HG03575 (cell line): ENCODE data around the gene AGAP5.
"Not testable (repeated sequence)": the region's sequence is repeated elsewhere in the genome, so short reads cannot be mapped to it uniquely, and the experiment has no call there.

ENCODE experiments used
- ATAC-seq: cut with Tn5 transposase; IDR thresholded peaks from one replicate; pipeline ENCODE4 v1.9.1; 2021; ENCODE audit not compliant: unreplicated experiment, insufficient number of reproducible peaks, low FRiP score; ENCODE audit errors: extremely low read depth

AGAP5 gene

DNA sequence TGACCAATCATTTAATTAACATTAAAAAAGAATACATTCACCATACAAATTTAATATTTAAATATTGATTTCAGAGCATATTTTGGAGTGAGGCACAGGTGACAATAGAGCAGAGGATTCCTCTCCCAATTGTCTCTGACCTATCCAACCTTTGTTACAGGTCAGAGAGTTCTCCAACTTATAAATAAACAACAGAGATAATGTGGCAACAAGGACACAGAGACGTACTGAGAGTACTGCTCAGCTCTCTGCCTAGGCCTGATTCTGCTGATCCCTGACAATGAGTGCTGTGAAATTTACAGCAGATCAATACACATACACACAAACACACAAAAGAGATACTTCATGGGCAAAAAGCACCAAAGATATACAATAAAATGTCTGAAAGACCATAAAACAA is 18.3 kb upstream of the AGAP5 start:
- no peak for ATAC-seq

DNA sequence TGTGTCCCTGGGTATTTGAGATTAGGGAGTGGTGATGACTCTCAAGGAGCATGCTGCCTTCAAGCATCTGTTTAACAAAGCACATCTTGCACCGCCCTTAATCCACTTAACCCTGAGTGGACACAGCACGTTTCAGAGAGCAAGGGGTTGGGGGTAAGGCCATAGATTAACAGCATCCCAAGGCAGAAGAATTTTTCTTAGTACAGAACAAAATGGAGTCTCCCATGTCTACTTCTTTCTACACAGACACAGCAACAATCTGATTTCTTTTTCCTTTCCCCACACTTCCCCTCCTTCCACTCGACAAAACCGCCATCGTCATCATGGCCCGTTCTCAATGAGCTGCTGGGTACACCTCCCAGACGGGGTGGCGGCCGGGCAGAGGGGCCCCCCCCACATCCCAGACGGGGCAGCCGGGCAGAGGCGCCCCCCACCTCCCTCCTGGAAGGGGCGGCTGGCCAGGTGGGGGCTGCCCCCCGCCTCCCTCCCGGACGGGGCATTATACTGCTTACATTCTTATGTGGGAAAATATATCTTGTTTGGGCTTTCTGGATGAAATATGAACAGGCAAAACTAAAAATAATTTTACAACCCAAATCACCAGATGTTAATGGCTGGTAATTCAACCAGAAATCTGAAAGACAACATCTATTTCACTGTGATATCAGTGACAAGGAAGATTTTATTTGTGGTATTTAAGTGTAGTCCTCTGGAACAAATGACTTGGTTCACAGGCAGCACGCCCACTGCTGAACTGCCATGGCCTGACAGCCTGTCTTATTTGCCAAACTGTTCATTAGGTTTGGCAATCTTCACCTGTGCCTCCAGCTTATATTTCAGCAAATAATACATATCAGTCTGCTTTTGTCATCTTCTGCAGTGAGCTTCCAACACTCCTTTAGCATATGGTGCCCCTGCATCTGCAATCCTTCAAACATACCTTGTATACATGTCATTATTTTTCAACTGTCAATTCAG is 17.6 kb upstream of the AGAP5 start:
- not testable (repeated sequence) for ATAC-seq

DNA sequence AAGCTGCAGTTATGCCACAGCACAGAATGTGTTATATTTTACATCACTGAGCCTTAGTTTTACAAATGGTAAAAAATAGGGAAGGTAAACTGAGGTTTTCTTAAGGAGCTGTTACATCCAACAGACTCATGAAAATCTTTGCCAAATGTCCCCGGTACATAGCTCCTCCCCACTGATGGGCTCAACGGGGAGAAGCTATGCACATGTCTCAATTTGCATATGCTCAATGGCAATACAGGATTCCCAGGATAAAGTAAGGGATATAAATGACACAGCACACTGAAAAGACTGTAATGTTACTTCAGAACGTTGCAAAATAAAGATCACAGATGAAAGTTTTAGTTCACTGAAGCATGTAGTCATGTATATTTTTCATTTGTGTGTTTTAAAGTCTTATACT is 16.6 kb upstream of the AGAP5 start:
- ATAC-seq, result not testable (repeated sequence)

DNA sequence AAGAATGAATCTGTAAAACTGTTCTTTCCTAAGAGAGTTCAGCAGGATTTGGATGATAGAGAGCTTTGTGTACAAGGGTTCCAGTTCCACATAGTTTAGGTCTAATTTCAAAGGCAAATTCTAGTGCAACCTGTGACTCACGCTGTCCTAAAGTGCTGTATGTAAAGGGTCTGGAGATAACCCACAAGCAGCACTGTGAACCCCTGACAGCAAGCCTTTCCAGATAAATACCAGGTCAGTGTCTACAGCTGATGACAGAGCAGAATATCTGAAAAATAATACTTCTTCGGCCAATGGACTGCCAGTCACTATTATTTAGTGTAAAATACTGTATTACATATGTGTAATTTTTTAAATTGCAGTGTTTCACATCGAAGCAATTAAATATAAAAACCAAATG is 16.0 kb upstream of the AGAP5 start:
- not testable (repeated sequence) for ATAC-seq

DNA sequence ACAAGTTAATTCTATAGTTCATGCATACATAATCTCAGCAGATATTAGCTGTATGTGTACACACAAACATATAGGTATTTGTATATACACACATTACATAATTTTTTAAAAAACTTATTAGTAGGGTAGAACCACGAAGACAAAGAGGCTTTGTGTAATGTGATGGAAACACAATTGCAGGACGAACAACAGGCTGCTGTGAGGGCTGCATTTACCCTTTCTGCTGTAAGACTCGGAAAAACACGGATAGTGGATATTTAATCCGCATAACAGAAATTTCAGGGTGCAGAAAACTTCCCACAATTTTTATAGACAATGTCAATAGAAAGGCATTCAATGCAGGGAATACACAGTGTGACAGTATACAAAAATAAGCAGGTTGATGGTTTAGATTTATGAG is 13.8 kb upstream of the AGAP5 start:
- not testable (repeated sequence) for ATAC-seq

DNA sequence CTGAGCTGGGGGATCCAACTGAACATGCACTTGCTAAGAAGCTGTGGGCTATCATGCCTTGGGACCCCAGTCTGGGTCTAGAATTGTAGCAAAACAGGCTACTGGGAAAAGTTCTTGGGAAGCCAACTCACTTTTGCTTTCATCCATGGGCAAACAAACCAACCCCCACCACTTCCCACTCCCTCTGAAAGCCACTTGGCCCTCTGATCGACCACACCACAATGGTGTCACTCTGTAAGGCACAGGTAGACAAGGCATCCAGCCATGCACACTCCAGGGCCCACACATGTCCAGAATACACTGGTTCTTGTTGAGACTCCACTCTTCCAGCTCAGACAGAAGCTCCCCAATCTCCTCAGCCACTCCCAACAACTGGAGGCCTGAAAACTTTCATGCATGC is 10.2 kb upstream of the AGAP5 start:
- ATAC-seq, result not testable (repeated sequence)

DNA sequence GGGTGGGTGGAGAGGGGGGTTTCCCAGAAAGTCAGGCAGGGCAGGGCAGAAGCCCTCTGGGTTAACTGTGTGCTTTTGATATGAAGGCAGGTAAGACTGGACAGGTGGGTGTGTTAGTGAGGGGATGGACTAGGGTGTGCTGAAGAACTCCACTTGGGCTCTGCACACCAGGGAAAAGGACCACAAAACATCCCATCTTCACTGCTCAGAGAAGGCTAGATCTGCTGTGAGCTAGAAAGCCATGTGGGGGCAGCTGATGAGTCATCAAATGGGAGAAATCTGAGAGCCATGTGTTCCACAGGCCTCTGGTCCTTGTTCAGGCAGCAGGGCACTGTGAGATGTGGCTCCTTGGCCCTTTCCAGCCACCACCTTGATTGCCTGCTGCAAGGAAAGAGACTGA is 9.7 kb upstream of the AGAP5 start:
- ATAC-seq, result not testable (repeated sequence)

DNA sequence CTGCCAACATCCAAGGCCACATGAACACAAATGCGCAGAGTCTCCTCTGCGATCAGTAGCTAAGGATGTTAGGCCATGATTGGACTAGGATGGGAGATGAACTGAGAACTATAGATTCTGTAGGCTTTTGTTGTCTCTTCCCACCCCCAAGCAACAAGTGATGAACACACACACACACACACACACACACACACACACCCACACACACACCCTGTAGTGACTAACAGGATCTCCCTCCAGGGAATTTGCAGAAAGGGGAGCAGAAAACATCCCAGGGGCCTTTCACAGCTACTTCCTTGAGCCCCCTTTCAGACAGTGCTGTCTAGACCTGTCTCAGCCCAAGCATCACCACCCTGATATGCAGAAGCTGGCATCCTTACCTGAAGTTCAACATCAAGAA is 8.6 kb upstream of the AGAP5 start:
- ATAC-seq, result not testable (repeated sequence)

DNA sequence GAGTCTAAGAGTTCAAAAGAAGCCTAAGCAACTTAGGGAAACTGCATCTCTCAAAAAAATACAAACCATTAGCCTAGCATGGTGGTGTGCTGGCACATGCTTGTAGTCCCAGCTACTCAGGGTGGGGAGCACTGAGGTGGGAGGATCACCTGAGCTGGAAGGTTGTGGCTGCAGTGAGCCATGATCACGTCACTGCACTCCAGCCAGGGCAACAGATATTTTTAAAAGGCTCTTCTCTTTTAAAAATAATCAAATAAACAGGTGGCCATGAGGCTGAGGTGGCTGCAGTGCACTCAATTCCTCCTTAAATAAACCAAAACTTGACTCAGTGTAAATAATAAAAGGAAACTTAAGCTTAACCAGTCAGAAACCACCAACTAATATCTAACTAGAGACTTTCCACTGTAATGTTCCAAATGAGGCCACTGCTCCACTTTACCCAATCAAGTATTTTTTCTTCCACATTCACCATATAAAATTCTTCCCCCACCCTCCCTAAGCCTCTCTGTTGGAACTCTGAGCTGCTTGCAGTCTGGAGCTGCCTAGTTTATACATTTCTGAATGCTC is 7.7 kb upstream of the AGAP5 start:
- not testable (repeated sequence) for ATAC-seq

DNA sequence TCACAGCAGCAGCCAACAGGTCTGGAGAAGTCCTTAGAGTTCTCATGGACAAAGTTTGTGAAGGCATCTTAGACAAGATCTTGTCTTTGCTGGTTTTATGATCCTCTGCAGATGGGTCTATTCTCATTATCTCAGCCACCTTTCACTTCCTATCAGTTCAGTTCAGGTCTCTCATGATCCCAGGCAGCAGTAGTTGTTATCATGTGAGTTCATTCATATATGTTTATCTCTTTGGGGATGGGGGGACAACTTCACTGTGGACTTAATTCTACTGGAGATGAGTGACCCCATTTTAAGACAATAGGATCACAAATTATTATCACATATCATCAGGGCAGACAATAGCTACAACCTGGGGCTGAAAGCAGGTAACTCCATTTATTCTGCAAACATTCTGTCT is 6.0 kb upstream of the AGAP5 start:
- ATAC-seq, result not testable (repeated sequence)

DNA sequence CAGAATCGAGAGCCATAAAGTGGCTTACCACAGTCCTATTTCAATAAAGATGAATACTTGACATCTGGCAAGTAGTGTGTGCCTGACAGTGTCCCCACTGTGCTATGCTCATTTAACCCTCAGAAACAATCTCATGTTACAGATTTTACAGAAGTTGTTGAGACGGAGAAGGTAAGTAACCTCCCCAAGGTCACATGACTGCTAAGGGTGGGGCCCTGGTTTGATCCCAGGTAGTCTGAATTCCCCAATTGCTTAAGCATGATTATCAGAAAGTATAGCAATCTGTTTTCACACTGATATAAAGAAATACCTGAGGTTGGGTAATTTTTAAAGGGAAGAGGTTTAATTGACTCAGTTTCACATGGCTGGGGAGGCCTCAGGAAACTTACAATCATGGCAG is 910 bp upstream of the AGAP5 start:
- ATAC-seq, result not testable (repeated sequence)

DNA sequence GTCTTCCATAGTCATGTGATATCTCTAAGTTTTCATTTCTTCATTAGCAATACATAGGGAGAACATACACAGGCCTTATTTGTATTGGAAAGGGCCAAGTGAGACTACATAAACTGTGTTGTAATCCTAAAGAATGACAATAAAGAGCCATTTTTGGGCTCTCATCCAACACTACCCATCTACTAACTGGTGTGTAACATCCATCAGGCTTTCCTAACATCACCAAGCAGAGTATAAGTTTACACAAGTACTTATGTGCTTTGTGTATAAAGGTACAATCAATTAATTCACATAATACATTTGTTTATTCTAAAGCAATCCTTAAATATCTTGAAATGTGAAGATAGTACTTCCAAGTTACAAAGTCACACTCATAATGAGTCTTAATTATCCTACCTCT is 2.6 kb downstream of the AGAP5 start:
- not testable (repeated sequence) for ATAC-seq

DNA sequence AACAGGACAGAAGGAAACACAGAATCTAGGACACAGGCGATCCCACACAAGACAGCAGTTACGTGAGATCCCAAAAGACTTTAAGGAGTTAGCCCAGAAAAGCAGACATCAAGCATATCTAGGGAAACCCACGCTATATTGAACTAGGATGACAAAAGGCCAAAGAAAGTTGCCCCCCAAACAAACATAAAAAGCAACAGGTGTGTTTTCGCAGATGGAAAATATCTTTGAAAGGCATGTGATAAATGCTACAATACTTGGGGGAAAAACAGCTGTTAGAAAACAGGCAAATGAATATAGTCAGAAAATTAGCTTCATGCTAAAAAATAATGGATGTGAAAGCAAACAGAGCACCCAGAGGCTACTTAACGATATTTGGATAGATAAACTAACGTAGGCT is 7.2 kb downstream of the AGAP5 start:
- not testable (repeated sequence) for ATAC-seq

DNA sequence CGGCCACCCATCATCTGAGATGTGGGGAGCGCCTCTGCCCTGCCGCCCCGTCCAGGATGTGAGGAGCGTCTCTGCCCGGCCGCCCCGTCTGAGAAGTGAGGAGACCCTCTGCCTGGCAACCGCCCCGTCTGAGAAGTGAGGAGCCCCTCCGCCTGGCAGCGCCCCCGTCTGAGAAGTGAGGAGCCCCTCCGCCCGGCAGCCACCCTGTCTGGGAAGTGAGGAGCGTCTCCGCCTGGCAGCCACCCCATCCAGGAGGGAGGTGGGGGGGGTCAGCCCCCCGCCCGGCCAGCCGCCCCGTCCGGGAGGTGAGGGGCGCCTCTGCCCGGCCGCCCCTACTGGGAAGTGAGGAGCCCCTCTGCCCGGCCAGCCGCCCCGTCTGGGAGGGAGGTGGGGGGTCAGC is 8.3 kb downstream of the AGAP5 start:
- ATAC-seq, result not testable (repeated sequence)

DNA sequence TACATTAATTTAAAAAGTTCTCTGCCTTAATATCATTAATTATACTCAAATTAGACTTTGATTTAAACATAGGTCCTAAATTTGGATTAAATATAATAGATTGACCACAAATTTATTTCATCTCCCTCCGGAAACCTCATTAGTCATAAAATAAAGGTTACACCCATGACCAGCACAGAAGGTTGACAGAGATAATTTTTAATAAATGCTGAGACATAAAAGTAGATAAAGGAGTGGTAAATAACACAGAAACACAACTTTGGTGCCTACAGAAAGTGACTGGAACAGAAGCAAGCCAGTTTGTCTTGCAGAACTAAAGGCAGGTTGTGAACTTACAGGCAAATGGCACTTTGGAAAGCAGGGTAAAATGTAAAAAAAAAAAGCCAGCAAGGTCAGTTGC is 10.3 kb downstream of the AGAP5 start:
- not testable (repeated sequence) for ATAC-seq

DNA sequence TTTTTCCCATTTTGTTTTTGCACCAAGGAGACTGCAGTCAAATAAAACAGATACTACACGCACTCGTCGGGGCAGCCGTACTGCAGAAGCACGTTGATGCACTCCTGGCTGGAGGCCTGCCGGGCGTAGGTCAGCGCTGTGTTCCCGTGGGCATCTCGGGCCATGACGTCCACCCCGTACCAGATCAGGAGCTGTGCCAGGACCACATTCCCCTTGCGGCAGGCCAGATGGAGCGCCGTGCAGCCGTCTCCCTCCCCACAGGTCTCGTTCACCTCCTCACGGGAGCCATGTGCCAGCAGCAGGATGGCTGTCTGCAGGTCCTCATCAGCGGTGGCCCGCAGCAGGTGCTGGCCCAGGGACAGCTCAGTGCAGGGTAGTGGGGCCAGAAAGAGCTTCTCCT is 23.4 kb downstream of the AGAP5 start:
- ATAC-seq, result not testable (repeated sequence)

DNA sequence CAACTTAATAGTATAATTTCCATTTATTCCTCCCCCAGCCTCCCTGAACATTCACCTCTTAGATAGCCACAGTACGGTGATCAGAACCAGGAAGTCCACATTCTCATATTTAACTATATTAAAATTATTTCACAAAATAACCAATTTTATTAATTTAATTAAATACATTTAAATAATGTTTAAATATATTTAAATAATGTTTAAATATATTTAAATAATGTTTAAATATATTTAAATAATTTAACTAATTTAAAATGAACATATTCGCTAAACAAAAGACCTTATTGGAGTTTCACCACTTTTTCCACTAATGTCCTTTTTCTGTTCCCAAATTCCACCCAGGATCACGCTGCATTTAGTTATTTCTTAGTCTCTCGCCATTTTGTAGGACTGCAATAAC is 29.5 kb downstream of the AGAP5 start:
- ATAC-seq, result not testable (repeated sequence)

DNA sequence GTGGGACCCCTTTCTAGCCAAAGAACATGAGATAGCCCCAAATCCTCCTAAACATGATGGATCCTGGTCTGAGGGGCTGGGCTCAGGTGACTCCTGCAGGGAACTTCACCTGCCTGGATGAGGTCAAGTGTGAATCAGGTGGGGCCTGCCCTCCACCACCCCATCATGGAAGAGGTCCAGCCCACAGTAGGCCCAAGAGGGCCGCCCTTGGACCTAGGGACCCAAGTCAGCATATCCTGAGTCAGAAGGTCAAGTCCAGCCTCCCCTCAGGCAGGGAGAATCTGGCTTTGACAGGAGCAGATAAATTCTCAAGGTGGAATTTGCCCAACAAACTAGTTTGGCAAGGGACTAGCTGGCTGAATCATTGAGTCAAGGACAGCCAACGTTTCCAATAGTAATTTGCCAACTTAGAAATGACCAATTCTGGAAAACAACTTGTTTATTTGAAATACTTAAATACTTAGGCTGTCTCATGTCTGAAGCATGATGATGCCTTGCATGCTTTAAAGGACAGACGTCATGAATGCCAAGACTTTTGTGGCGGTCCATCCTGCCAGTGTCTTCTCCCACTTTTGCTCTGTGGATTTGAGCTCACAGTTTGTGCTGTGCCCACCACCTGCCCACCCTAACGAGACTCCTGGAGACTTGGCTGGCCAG is 31.6 kb downstream of the AGAP5 start:
- not testable (repeated sequence) for ATAC-seq

DNA sequence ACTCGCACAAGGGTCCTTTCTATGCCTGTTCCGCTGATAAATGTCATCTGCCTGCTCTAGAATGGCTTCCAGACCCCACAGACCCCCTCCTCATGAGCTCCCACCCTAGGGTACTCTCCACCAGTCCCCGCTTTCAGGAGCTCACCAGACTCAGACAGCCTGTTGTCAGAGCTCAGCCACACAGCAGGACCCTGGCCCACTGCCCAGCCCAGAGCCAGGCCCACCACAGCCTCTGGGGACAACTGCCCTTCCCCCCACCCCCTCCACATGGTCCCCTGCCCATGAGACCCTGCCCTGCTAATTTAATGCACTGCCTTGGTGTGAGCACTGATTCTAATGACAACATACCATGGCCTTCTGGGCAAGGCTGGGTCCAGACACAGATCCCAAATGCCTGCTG is 32.3 kb downstream of the AGAP5 start:
- ATAC-seq, result not testable (repeated sequence)
